ENCODE measurements around the gene ACAD9.
"Not testable (repeated sequence)": the region's sequence is repeated elsewhere in the genome, so short reads cannot be mapped to it uniquely, and the experiment has no call there.

Gene ACAD9

DNA sequence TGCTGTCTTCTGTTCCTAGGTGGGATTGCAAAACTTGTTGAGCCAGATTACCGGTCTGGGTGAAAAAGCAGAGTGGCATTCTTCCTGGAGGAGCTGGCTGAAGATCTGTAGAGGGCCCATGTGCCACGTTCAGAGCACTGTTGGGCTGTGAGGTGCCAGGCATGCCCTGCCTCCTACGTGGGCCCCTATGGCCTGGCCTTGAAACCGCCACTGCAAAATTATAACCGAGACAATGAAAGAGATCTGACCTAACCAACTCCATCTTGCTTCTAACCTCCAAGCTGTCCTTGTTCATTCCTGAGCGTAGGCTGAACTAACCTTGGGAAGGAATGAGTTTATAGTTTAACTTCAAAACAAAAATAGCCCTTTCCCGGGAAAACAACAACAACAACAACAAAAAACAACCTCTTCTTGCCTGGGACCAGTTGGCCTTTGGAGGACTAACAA is 1.4 kb upstream of the ACAD9 start:
- no peaks in the 10 kb centered on the region for H4K20me1 ChIP-seq (ENCODE audit: insufficient read depth, low read length)
- no peak overlapping the region for H3K27ac ChIP-seq (ENCODE audit: low read depth, low read length, poor library complexity, severe bottlenecking)
- TF ChIP-seq EZH2 (IDR thresholded peaks at IDR 0.05; ENCODE audit: borderline replicate concordance, low read length), result no peak
- TF ChIP-seq, protein P1, sequence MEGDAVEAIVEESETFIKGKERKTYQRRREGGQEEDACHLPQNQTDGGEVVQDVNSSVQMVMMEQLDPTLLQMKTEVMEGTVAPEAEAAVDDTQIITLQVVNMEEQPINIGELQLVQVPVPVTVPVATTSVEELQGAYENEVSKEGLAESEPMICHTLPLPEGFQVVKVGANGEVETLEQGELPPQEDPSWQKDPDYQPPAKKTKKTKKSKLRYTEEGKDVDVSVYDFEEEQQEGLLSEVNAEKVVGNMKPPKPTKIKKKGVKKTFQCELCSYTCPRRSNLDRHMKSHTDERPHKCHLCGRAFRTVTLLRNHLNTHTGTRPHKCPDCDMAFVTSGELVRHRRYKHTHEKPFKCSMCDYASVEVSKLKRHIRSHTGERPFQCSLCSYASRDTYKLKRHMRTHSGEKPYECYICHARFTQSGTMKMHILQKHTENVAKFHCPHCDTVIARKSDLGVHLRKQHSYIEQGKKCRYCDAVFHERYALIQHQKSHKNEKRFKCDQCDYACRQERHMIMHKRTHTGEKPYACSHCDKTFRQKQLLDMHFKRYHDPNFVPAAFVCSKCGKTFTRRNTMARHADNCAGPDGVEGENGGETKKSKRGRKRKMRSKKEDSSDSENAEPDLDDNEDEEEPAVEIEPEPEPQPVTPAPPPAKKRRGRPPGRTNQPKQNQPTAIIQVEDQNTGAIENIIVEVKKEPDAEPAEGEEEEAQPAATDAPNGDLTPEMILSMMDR (IDR thresholded peaks at IDR 0.05; ENCODE audit: low read length), result no peak
- H3K4me2 ChIP-seq (ENCODE audit: low read length), result peak overlapping the region; percentile 90
- H3K9me3 ChIP-seq (ENCODE audit: low read length), result no peaks in the 10 kb centered on the region
- no peaks in the 10 kb centered on the region for H3K9me2 ChIP-seq (ENCODE audit: low read depth, low read length)
- peaks cover 32% of the 10 kb centered on the region; the same call in 1 of the 2 replicates for H3K36me3 ChIP-seq (ENCODE audit: insufficient read depth, low read length)
- H3K9ac ChIP-seq (ENCODE audit: low read length), result peak overlapping the region; percentile 97
- H2AFZ ChIP-seq (ENCODE audit: low read length), result no peak overlapping the region
- no peaks in the 10 kb centered on the region for H3K27me3 ChIP-seq (ENCODE audit: insufficient read depth, low read length)
- H3F3A ChIP-seq (ENCODE audit: insufficient read depth, low read length), result no peaks in the 10 kb centered on the region
- H3K4me1 ChIP-seq (ENCODE audit: insufficient read depth, low read length, severe bottlenecking), result peaks cover 47% of the 10 kb centered on the region
- H3K79me2 ChIP-seq (ENCODE audit: insufficient read depth, low read length), result peaks cover 44% of the 10 kb centered on the region
- H3K4me3 ChIP-seq (ENCODE audit: low read depth, low read length, poor library complexity, severe bottlenecking), result peak overlapping the region; percentile 87

DNA sequence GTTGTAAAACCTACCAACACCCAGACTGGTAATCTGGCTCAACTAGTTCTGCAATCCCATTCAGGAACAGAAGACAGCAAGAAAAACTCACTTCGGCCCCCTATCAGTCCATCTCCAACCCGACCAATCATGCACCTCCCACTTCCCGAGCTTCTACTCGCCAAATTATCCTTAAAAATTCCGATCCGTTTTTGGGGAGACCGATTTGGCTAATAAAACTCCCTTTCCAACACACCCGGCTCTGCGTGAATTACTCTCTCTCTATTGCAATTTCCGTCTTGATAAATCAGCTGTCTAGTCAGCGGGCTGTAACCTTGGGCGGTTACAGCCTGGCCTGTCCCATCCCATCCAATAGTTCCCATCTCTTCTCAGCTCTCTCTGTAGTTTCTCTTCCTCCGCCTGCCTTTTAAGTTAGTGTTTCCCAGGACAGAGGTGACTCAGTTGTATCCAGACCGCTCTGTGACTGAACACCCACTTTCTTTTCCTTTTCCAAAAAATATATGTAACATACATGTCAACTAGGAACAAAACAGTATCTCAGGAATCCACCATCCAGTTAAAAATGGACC is 780 bp upstream of the ACAD9 start:
- peak overlapping the region; percentile 90 for H3K4me2 ChIP-seq (ENCODE audit: low read length)
- no peaks in the 10 kb centered on the region for H3K9me3 ChIP-seq (ENCODE audit: low read length)
- peak overlapping the region; percentile 97 for H3K9ac ChIP-seq (ENCODE audit: low read length)
- peak overlapping the region; percentile 65 for H3K27ac ChIP-seq (ENCODE audit: low read depth, low read length, poor library complexity, severe bottlenecking)
- peaks cover 47% of the 10 kb centered on the region for H3K4me1 ChIP-seq (ENCODE audit: insufficient read depth, low read length, severe bottlenecking)
- H3K36me3 ChIP-seq (ENCODE audit: insufficient read depth, low read length), result peaks cover 37% of the 10 kb centered on the region; the same call in 1 of the 2 replicates
- H3K4me3 ChIP-seq (ENCODE audit: low read depth, low read length, poor library complexity, severe bottlenecking), result peak overlapping the region; percentile 87
- no peaks in the 10 kb centered on the region for H3K27me3 ChIP-seq (ENCODE audit: insufficient read depth, low read length)
- H3K79me2 ChIP-seq (ENCODE audit: insufficient read depth, low read length), result peaks cover 45% of the 10 kb centered on the region
- H2AFZ ChIP-seq (ENCODE audit: low read length), result no peak overlapping the region
- H3F3A ChIP-seq (ENCODE audit: insufficient read depth, low read length), result no peaks in the 10 kb centered on the region
- no peaks in the 10 kb centered on the region for H4K20me1 ChIP-seq (ENCODE audit: insufficient read depth, low read length)
- H3K9me2 ChIP-seq (ENCODE audit: low read depth, low read length), result no peaks in the 10 kb centered on the region
- TF ChIP-seq, protein P1 (IDR thresholded peaks at IDR 0.05; ENCODE audit: low read length), result no peak
- no peak for TF ChIP-seq EZH2 (IDR thresholded peaks at IDR 0.05; ENCODE audit: borderline replicate concordance, low read length)

DNA sequence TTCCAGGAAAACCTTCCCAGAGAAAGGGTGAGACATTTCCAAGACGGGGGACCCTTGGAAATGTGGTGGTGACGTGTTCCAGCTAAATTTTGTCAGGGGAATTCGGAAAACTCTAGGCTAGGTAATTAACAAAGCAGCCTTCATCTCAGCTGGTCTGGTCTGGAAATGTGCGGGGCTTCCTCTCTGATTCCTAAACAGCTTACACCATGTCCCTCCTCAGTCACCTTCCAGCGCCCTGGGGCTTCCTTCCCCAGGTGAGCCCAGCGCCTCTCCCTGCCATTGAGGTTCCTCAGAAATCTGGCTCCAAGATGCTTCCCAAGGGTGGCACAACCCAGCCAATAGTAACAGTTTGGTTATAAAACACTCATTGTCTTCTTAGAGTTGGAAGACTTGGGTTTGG is 571 bp downstream of the ACAD9 start:
- peak overlapping the region; percentile 93 for H3K9ac ChIP-seq (ENCODE audit: low read length)
- no peak overlapping the region for H2AFZ ChIP-seq (ENCODE audit: low read length)

DNA sequence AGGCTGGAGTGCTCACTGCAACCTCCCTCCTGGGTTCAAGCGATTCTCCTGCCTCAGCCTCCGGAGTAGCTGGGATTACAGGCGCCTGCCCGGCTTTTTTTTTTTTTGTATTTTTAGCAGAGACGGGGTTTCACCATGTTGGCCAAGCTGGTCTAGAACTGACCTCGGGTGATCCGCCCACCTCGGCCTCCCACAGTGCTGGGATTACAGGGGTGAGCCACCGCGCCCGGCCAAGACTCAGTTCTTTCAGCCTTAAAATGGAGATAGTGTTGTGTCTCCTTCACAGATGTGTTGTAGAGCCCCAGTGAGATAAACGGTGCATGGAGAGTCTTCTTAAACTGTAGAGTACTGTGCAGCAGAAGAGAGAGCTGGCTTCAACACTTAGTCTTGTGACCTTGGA is 1.0 kb downstream of the ACAD9 start:
- Histone ChIP-seq H3K79me2 (ENCODE audit: insufficient read depth, low read length) (peaks cover 56% of the 10 kb centered on the region), H3K4me1 (ENCODE audit: insufficient read depth, low read length, severe bottlenecking) (peaks cover 47% of the 10 kb centered on the region), H3K36me3 (ENCODE audit: insufficient read depth, low read length) (peaks cover 55% of the 10 kb centered on the region), H3K9ac (ENCODE audit: low read length) (peak overlapping the region; percentile 93), H3K4me3 (ENCODE audit: low read depth, low read length, poor library complexity, severe bottlenecking) (peak overlapping the region; percentile 87), H3K4me2 (ENCODE audit: low read length) (peak overlapping the region; percentile 92)
- not testable (repeated sequence) for H3F3A ChIP-seq (ENCODE audit: insufficient read depth, low read length); H3K27me3 ChIP-seq (ENCODE audit: insufficient read depth, low read length); H3K9me3 ChIP-seq (ENCODE audit: low read length); H2AFZ ChIP-seq (ENCODE audit: low read length); H4K20me1 ChIP-seq (ENCODE audit: insufficient read depth, low read length); H3K27ac ChIP-seq (ENCODE audit: low read depth, low read length, poor library complexity, severe bottlenecking); H3K9me2 ChIP-seq (ENCODE audit: low read depth, low read length)

More for the DNA sequence above, 571 bp downstream of the ACAD9 start:
- Histone ChIP-seq H3K27ac (ENCODE audit: low read depth, low read length, poor library complexity, severe bottlenecking) (peak overlapping the region; percentile 11), H3K4me1 (ENCODE audit: insufficient read depth, low read length, severe bottlenecking) (peaks cover 47% of the 10 kb centered on the region), H3K36me3 (ENCODE audit: insufficient read depth, low read length) (peaks cover 51% of the 10 kb centered on the region), H4K20me1 (ENCODE audit: insufficient read depth, low read length) (peaks cover 3% of the 10 kb centered on the region; the same call in 1 of the 2 replicates), H3K4me3 (ENCODE audit: low read depth, low read length, poor library complexity, severe bottlenecking) (peak overlapping the region; percentile 87), H3K79me2 (ENCODE audit: insufficient read depth, low read length) (peaks cover 56% of the 10 kb centered on the region), H3K4me2 (ENCODE audit: low read length) (peak overlapping the region; percentile 92), H3K27me3 (ENCODE audit: insufficient read depth, low read length) (no peaks in the 10 kb centered on the region), H3F3A (ENCODE audit: insufficient read depth, low read length) (no peaks in the 10 kb centered on the region), H3K9me3 (ENCODE audit: low read length) (no peaks in the 10 kb centered on the region), H3K9me2 (ENCODE audit: low read depth, low read length) (no peaks in the 10 kb centered on the region)
- TF ChIP-seq, protein P1 (IDR thresholded peaks at IDR 0.05; ENCODE audit: low read length), result no peak
- TF ChIP-seq EZH2 (IDR thresholded peaks at IDR 0.05; ENCODE audit: borderline replicate concordance, low read length), result no peak
